ENCODE measurements around the gene CNTN2. TPM values are rescaled to one million over a fixed set of nuclear protein-coding genes. Genes with fewer than 3 reads are reported as not detected.

The CNTN2 gene
- total and polyA plus RNA-seq, 2 of the 8 experiments (the other 6 are each of a cell fraction or from before 2014, with no cell fraction given) = 1.2 to 3.9 TPM

- TF ChIP-seq MAFK (IDR thresholded peaks at IDR 0.05; ENCODE audit: low read depth, low read length) = no peak
These were observed 22.7 kb downstream of the CNTN2 start (continued) for GRCh38 chr1:205065666-205066065.

All from H1 (cell line).